SH-SY5Y (cell line): Measurements from ENCODE around the gene SLC15A1.

ENCODE experiments used
- GATA2 ChIP-seq: IDR thresholded peaks from 2 replicates; pipeline ENCODE4 v1.6.1; 2011; ENCODE audit warnings: mild to moderate bottlenecking, low read depth, low read length
- GATA3 ChIP-seq: IDR thresholded peaks from 2 replicates; pipeline ENCODE4 v1.6.1; 2011; ENCODE audit warnings: low read depth, mild to moderate bottlenecking, low read length, moderate library complexity

The SLC15A1 gene

DNA sequence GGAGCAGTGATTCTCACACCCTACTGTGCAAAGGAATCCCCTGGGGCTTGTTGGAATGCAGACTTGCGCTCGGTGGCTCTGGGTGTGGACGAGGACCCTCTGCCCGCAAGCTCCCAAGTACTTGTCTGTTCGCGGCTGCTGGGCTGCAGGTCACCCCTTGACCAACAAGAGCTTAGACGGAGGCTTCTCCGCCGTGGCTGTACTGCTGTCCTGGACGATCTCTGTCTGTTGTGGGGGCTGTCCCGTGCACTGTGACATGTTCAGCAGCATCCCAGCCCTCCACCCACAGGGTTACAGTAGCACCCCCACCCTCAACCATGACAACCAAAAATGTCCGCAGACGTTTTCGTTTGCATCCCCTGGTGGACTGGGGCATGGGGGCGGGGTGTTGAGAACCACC is 22.9 kb upstream of the SLC15A1 start:
- TF ChIP-seq GATA2: no peak
- no peak for TF ChIP-seq GATA3

DNA sequence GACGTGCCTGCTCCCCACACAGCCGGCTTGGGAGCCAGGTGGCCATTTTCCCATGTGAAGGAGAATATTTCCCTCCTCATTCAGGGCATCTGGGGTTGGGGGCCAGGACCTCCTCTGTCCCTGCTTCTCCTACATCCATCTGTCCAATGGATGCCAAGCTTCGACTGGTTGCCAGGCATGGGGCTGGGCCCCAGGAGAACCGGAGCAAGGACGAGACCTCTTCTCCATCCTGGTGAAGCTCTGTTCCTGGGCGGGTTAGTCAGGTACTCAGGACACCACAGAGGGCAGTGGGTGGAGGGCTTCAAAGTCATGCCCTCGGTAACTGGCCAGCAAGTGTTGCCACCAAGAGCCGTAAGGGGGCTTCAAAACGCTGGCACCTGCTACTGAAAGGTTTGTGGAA is 22.3 kb upstream of the SLC15A1 start:
- TF ChIP-seq GATA3 (no peak), GATA2 (no peak)

DNA sequence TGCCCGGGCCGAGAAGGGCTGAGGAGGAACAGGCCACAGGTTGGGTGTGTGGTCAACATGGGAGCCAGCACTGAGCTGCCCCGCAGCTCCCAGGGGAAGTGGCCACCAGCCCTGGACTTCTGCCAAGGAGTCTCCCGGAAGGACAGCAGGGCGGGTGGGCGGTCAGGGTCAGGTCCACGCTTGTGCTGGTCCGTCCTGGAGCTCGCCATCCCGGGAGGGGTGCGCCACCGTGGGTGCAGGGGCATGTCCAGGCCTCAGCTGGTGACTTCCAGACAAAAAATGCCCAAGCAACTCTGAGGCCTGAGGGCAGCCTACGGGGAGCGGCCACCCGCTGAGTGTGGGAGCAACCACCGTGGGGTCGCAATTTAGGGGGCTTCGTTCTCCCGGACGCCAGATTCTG is 21.4 kb upstream of the SLC15A1 start:
- TF ChIP-seq GATA3 (no peak), GATA2 (no peak)

DNA sequence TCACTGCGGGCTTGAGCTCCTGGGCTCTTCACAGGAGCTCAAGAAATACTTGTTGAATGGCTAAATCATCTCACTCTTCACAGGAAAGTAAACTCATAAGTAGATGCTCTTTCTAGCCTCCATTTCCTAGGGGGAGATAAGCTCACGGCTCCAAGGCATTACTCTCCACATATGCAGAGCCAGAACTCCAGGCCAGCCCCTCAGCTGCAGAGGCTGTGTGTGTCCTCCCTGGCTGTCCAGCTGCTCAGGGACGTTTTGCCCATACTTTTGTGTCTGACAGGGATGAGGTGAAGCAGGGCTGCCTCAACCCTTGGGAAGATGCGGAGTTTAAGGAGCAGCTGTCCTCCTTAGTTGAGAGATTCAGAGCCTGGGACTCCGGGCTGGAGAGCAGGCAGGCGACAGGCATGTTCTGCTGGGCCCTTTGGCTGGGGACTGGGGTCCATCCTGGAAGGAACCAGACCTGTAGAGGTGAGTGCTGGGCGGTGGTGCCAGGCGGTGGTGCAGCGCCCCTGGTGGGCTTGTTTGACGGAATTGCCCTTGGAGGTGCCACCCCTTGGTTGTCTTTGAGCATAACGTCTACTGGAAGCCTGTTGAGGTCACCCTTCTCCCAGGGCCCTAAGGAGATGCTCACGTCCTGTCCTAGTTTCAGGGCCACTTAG is 20.5 kb upstream of the SLC15A1 start:
- TF ChIP-seq GATA2 (no peak), GATA3 (no peak)

DNA sequence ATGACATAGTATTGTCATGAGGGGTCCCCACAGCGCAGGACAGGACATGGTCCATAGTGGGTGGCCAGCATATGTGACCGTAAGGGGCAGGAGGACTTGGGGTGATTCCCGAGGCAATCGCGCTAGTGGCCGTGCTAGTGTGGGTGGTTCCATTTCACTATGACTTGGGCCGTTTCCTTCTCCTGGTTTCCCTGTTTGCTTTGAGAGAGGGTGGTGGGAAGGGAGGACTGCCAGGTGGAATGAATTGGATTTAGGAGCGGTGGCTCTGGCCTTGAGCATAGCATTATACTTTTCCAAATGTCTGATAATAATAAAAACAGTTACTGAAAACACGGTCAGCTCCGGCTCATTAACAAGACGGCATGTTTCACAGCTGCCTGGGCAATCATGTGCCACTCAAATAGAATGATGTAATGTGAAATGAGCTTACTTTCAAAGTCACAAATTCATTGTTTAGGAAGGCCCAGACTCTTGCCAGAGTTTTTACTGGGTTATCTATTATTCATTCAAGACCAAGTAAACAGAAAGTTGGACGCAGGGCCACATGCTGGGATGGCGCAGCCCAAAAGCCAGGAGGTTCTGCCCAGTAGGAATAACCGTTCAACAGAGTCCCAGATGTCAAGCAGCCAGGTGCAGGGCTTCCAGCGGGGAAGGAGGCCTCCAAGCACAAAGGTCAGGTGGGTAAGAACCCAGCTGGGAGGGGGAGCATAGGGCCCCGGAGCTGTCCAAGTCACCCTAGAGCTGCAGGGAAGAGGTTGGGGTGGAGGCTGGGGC is 19.6 kb upstream of the SLC15A1 start:
- TF ChIP-seq GATA3 (no peak), GATA2 (no peak)

DNA sequence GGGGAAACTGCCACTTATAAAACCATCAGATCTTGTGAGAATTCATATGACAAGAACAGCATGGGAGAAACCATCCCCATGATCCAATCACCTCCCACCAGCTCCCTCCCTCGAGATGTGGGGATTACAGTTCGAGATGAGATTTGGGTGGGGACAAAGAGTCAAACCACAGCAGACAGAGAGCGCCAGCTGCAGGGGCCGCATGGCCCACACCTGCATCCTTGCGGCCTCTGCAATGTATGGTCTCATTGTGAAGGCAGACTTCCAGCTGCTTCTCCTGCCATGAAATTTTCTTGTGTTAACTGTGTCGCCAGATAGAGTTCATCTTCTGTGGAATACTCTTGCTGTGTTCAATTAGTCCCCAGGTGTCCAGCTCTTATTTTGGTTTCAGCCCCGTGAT is 17.3 kb upstream of the SLC15A1 start:
- TF ChIP-seq GATA3: no peak
- TF ChIP-seq GATA2: no peak

DNA sequence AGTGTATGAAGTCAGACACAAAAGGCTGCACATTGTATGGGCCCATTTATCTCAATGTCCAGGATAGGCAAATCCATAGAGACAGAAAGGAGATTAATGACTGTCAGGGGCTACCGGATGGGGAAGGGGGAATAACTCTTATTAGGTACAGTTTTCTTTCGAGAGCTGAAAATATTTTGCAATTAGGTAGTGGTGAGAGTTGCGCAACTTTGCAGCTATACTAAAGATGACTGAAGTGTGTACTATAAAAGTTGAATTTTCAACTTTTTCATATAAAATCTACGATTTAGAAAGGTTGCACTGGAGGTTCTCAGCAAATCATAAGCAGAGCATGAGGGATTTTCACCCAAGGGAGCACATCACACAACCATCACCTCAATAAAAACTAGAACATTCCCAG is 16.1 kb upstream of the SLC15A1 start:
- TF ChIP-seq GATA2 (no peak), GATA3 (no peak)

DNA sequence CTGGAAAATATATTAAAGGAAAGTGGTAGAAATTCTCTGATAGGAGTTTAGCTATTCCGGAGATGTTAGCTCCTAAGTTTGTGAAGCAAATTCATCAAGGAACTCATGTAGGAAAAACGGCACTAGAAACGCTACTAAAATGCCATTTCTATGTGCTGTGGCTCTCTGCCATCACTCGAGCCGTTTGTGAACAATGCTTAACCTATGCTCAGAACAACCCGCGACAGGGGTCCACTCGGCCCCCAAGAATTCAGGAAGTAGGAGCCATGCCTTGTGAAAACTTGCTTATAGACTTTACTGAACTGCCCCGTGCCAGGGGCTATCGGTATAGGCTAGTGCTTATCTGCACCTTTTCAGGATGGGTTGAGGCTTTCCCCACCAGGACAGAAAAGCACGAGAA is 14.2 kb upstream of the SLC15A1 start:
- no peak for TF ChIP-seq GATA3
- TF ChIP-seq GATA2: no peak

DNA sequence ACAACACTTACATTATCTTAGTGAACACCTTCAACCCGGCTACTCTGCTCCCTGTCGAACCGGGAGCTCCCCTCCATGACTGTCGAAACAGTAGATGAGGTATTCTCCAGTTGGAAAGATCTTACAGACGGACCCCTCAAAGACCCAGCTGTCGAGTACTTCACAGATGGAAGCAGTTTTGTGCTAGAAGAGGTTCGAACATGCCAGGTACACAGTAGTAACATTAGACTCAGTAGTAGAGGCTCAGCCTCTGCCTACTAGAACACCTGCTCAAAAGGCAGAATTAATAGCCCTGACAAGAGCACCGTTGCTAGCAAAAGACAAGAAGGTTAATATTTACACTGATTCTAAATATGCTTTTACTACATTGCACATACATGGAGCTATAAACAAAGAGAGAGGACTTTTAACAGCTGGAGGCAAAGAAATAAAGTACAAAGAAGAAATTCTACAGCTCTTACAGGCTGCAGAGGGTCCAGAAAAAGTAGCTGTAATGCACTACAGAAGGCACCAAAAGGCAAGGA is 13.6 kb upstream of the SLC15A1 start:
- TF ChIP-seq GATA2 (no peak), GATA3 (no peak)

DNA sequence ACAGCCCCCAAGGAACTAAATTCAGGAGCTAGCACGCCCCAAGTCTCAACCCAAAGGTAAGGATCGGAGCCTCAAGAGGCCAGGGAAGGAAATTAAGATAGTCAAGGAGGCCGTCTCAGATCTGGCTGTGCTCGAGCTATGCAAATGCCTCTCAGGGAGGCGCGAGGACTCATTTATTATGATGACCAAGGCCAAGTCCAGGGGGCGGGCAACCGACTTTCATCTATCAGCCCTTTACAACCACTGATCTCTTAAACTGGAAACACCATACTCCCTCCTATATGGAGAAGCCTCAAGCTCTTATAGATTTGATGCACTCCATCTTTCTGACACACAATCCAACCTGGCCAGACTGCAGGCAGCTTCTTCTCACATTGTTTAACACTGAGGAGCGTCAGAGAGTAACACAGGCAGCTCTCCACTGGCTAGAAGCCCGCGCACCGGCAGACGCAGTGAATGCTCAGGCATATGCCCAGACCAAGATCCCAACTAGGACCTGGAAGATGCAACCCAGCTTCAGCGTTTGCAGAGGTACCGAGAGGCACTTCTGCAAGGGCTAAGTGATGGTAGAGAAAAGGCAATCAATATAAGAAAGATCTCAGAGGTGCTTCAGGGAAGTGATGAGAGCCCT is 9.6 kb upstream of the SLC15A1 start:
- TF ChIP-seq GATA2 (no peak), GATA3 (no peak)

DNA sequence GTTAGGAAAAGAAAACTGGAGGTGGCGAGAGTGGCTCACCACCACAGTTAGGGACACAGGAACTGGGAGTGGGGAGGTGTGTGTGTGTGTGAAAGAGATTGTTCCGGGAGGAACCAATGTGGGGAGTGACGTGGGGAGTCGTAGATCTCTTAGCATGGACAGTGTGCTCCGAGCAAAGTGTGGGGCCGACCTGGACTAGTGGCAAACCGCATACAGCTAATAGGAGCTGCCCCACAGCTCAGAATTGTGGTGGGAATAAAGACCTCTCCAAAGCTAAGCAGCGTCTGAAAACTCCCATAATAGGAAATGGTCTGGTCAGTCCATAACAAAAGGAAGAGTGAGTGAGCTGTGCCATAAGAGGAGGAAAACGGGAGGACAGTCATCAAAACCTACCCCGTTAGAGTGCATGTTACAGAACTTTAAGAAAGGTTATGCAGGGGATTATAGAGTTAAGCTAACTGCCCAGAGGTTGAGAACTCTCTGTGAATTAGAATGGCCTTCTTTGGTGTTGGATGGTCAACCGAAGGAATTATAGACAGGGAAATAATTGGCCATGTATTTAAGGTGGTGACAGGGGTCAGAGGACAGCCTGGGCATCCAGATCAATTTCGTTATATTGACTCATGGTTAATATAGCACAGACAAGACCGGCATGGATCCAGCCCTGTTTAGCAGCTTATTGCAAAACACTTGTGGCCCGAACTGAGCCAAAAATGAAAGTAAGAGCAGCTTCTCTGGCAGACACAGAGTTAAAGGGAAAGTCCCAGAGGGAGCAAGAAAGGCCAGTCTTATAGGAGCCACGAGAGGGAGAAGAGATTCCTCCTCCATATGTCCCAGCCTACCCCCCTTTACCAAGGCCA is 8.9 kb upstream of the SLC15A1 start:
- TF ChIP-seq GATA3: no peak
- no peak for TF ChIP-seq GATA2

DNA sequence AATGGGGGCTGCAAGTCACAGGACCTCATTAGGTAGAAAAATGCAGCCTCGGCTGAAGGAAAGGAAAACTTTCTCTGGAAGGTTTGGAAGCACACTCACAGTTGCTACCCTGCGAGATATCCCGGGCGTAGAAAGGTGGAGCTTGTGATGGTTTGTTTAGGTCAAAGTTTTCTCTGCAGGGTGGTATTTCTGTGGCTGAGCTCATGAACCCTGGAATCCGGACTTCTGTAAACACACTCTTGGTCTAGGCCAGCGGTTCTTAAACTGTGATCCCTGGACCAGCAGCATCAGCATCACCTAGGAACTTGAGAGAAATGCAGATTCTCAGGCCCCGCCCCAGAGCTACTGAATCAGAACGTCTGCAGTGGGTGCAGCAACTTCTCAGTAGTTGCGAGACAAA is 3.3 kb upstream of the SLC15A1 start:
- TF ChIP-seq GATA2: no peak
- no peak for TF ChIP-seq GATA3

DNA sequence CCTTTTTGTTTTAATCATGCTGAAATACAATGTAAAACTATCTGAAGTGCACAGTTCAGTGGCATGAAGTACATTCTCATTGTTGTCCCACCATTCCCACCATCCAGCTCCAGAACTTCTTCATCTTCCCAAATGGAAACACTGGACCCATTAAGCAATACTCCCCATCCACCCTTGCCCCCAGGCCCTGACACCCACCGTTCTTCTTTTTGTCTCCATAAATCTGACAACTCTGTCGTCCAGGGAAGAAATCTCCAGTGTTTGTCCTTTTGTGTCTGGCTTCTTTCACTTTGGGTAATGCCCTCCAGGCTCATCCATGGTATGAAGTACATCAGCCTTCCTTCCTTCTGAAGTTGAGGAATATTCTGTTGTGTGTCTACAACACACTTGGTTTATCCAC is 2.6 kb upstream of the SLC15A1 start:
- TF ChIP-seq GATA2 (no peak), GATA3 (no peak)
